ENCODE measurements around the gene SFXN4.
"Not testable (repeated sequence)": the region's sequence is repeated elsewhere in the genome, so short reads cannot be mapped to it uniquely, and the experiment has no call there.

The SFXN4 gene

GRCh38 chr10:119113751-119114732 is 51.5 kb downstream of the SFXN4 start:
- DNase-seq (ENCODE audit: low read depth in 2 of 2, low spot score in 1 of 2): no peak

DNA sequence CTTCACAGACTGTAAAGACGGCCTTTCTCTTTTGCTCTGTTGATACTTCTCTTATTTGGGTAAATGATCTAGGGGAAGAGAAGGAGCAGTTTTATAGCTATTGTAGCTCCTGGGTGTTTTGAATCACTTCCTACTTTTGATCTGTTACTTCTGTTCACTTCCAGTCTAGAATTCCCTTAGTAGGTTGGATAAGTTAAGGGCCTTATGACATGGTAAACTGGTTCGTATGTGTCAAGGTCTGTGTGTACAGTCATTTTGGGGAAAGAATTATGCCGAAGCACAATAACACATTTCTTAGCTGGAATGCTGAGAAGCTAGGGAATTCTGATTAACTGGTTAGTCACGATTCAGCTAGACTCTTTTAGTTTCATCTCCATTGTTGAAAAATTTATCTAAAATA is 53.5 kb downstream of the SFXN4 start:
- no peak for DNase-seq (ENCODE audit: low read depth in 2 of 2, low spot score in 1 of 2)

DNA sequence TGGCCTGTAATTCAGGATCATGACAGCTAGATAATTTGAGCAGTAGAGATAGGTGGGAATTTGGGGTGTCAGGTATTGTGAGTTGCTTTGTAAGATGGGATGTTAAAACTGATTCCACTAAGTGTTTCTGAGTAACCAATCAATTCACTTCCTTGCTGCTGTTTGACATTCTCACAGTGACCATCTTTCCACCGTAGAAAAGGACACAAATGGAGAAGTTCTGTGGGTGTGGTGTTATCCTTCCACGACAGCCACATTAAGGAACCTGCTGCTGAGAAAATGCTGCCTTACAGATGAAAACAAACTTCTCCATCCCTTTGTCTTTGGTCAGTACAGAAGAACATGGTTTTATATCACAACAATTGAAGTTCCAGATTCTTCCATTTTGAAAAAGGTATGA is 57.7 kb downstream of the SFXN4 start:
- not testable (repeated sequence) for DNase-seq (ENCODE audit: low read depth in 2 of 2, low spot score in 1 of 2)

GRCh38 chr10:119107106-119107505 is 58.4 kb downstream of the SFXN4 start:
- DNase-seq (ENCODE audit: low read depth in 2 of 2, low spot score in 1 of 2): not testable (repeated sequence)

GRCh38 chr10:119105899-119106298 is 59.6 kb downstream of the SFXN4 start:
- DNase-seq (ENCODE audit: low read depth in 2 of 2, low spot score in 1 of 2): not testable (repeated sequence)

DNA sequence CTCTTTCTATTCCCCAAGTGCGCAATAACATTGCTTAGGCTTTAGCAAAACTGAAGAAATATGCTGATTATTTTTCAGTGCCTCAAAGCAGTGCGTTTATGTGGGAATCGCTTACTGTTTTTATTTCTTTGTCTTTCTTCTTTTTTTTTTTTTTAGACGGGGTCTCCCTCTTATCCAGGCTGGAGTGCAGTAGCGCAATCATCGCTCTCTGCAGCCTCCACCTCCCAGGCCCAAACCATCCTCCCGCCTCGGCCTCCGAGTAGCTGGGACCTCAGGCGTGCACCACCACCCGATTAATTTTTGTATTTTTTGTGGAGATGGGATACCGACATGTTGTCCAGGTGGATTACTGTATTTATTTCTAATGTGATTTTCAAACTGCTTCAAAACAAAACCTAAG is 60.4 kb downstream of the SFXN4 start:
- no peak for DNase-seq (ENCODE audit: low read depth in 2 of 2, low spot score in 1 of 2)

- DNase-seq (ENCODE audit: low read depth in 2 of 2, low spot score in 1 of 2): no peak
Measured at GRCh38 chr10:119104654-119105015, 60.9 kb downstream of the SFXN4 start.

- peak; percentile 63 to 65 for DNase-seq (ENCODE audit: low read depth in 2 of 2, low spot score in 1 of 2)
Measured at GRCh38 chr10:119103903-119104653, 61.4 kb downstream of the SFXN4 start, which contains the start of gene DENND10. DENND10 (plus strand) TSS chr10:119104113; CDS start chr10:119104143, 30 bp downstream.

GRCh38 chr10:119103241-119103902 is 62.1 kb downstream of the SFXN4 start:
- DNase-seq (ENCODE audit: low read depth in 2 of 2, low spot score in 1 of 2): no peak

GRCh38 chr10:119101366-119102098 is 64.0 kb downstream of the SFXN4 start:
- DNase-seq (ENCODE audit: low read depth in 2 of 2, low spot score in 1 of 2): no peak

DNA sequence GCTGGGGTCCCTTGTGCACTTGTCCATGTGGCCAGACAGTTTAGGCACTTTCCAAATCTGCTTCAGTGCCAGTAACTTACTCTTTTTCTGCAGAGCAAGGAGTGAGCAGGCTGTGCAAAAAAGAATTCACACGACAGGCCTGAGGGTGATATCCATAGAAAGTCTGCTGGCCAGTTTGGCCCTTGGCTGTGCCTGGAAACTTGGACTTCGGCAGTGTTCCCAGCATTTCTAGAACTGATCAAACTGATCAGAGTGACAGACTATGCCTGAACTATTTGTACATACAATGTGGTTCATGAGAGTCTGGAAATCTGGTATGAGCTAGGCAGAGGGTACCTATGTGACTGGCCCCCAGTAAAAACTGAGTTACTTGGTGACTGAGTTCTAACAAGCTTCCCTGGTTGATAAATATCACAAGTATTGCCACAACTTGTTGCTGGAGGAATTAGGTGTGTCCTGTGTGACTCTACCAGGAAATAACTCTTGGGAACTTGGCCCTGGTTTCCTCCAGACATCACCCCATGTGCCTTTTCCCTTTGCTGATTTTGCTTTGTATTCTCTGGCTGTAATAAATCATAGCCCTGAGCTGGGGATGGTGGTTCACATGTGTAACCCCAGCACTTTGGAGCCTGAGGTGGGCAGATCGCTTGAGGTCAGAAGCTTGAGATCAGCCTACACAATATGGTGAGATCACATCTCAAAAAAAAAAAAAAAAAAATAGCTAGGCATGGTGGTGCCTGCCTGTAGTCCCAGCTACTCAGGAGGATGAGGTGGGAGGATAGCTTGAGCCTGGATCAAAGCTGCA is 64.9 kb downstream of the SFXN4 start:
- DNase-seq (ENCODE audit: low read depth in 2 of 2, low spot score in 1 of 2): no peak

DNA sequence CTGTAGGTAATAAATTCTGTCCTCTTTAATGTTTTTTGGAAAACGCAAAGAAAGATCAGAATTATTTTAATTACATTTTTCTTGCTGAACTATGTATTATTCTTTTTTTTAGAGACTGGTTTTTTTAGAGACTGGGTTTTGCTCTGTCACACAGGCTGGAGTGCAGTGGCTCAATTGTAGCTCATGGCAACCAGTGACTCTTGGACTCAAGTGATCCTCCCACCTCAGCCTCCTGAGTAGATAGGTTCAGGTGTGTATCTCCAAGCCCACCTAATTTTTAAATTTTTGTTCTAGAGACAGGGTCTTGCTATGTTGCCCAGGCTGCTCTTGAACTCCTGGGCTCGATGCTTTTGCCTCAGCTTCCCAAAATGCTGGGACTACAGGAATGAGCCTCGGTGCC is 66.9 kb downstream of the SFXN4 start:
- no peak for DNase-seq (ENCODE audit: low read depth in 2 of 2, low spot score in 1 of 2)

GRCh38 chr10:119096641-119097415 is 68.7 kb downstream of the SFXN4 start:
- DNase-seq (ENCODE audit: low read depth in 2 of 2, low spot score in 1 of 2): not testable (repeated sequence)

GRCh38 chr10:119095640-119096039 is 69.9 kb downstream of the SFXN4 start:
- no peak for DNase-seq (ENCODE audit: low read depth in 2 of 2, low spot score in 1 of 2)

- peak in 1 of 2 donors; percentile 5 for DNase-seq (ENCODE audit: low read depth in 2 of 2, low spot score in 1 of 2)
Measured at GRCh38 chr10:119090968-119091367, 74.5 kb downstream of the SFXN4 start.

Measured in stimulated activated CD8-positive, alpha-beta memory T cell treated with anti-CD3 and anti-CD28 coated beads, Interleukin-4, amount 100 ng/mL, for 1 hour (primary cell).